GM12878 (cell line): ENCODE data around the gene LRRC59. TPM values are rescaled to one million over a fixed set of nuclear protein-coding genes. Genes with fewer than 3 reads are reported as not detected.

Experiments used
- ATAC-seq: fragments of 200-7000 bp; cut with Tn5 transposase; 3 replicates; pipeline ENCODE4 v1.9.1; 2020; ENCODE audit warnings: mild to moderate bottlenecking, moderate library complexity
- BruUV-seq: library from RNA; stranded (reverse); fragments of 400-500 nt; replicated peaks from 2 replicates; lab custom pipeline; 2021; lab: Mats Ljungman, UMichigan
- CTCF ChIA-PET: fragments of 300-600 bp; sonication (Branson Sonifier 250); formaldehyde crosslinking; extraction: SDS; loops from one replicate; lab custom pipeline; 2021; ENCODE audit warnings: inconsistent platforms; lab: Yijun Ruan, JAX
- POLR2A ChIA-PET: fragments of 350-600 bp; formaldehyde crosslinking; extraction: SDS; loops from one replicate; lab custom pipeline; 2021; ENCODE audit warnings: inconsistent platforms; lab: Charles Lee
- RAD21 ChIA-PET: fragments of 300-600 bp; sonication (Branson Sonifier 250); formaldehyde crosslinking; loops from one replicate; lab custom pipeline; 2023; ENCODE audit warnings: antibody characterized with exemption; ENCODE audit not compliant: unreplicated experiment; lab: Charles Lee
- SMC1A ChIA-PET: fragments of 300-600 bp; sonication (Branson Sonifier 250); formaldehyde crosslinking; loops from one replicate; lab custom pipeline; 2023; ENCODE audit not compliant: unreplicated experiment, uncharacterized antibody; lab: Charles Lee
- DNase-seq: peaks from one replicate; pipeline ENCODE4 v3.0.0-alpha.2; 2011; ENCODE audit warnings: low read depth, low spot score
- FAIRE-seq: peaks from 3 replicates; lab custom pipeline; 2011; peaks lifted over from hg19 to GRCh38; lab: Jason Lieb, UNC
- H2AFZ ChIP-seq: 2 replicates; pipeline ENCODE4 v1.6.0; 2011; ENCODE audit warnings: low read depth, low read length, control low read depth; ENCODE audit not compliant: control insufficient read depth
- H3K27ac ChIP-seq: 2 replicates; pipeline ENCODE4 v1.5.1; 2011; ENCODE audit warnings: control low read depth; ENCODE audit not compliant: control insufficient read depth, insufficient read depth
- H3K27me3 ChIP-seq, 2 experiments: replicated peaks in 1 of 2; 2 replicates each; pipeline versions ENCODE4 v1.6.0 to v1.6.1; 2011; ENCODE audit warnings: low read length in 1 of 2; ENCODE audit not compliant: control insufficient read depth in 2 of 2, insufficient read depth in 2 of 2
- H3K36me3 ChIP-seq, 2 experiments: 2 replicates each; pipeline ENCODE4 v1.5.1; 2011; ENCODE audit warnings: low read length in 1 of 2; ENCODE audit not compliant: control insufficient read depth in 2 of 2, insufficient read depth in 2 of 2
- H3K4me1 ChIP-seq: 2 replicates; pipeline ENCODE4 v1.6.1; 2011; ENCODE audit warnings: mild to moderate bottlenecking, low read length, moderate library complexity, mixed read lengths; ENCODE audit not compliant: control insufficient read depth, insufficient read depth
- H3K4me2 ChIP-seq: 2 replicates; pipeline ENCODE4 v1.6.0; 2011; ENCODE audit warnings: control low read depth; ENCODE audit not compliant: control insufficient read depth, insufficient read depth
- H3K4me3 ChIP-seq: fragments of 200-600 bp; sonication (generic); 2 replicates; pipeline ENCODE4 v1.5.1; 2016
- H3K79me2 ChIP-seq: 2 replicates; pipeline ENCODE4 v1.6.0; 2011; ENCODE audit warnings: low read length; ENCODE audit not compliant: control insufficient read depth, insufficient read depth
- H3K9ac ChIP-seq: 2 replicates; pipeline ENCODE4 v1.8.0; 2011; ENCODE audit warnings: low read length, control low read depth, mixed read lengths; ENCODE audit not compliant: control insufficient read depth, insufficient read depth
- H3K9me3 ChIP-seq: replicated peaks from 3 replicates; pipeline ENCODE4 v1.5.1; 2011; ENCODE audit warnings: mild to moderate bottlenecking, low read length; ENCODE audit not compliant: control insufficient read depth, insufficient read depth
- H4K20me1 ChIP-seq: 2 replicates; pipeline ENCODE4 v1.6.0; 2011; ENCODE audit not compliant: control insufficient read depth, insufficient read depth
- BHLHE40 ChIP-seq, 2 experiments: fragments of 450-650 bp in 1 of 2; IDR thresholded peaks; 2 replicates each; pipeline ENCODE4 v1.6.1; 2011 to 2017; ENCODE audit warnings: low read depth in 2 of 2, borderline replicate concordance in 1 of 2, improper control_type of control experiment in 1 of 2, low read length in 1 of 2, mild to moderate bottlenecking in 1 of 2
- CHD1 ChIP-seq: IDR thresholded peaks from 2 replicates; pipeline ENCODE4 v1.6.1; 2012; ENCODE audit warnings: low read depth, low read length, improper control_type of control experiment
- CTCF ChIP-seq, 3 experiments: IDR thresholded peaks in 2 of 3; conservative IDR thresholded peaks in 1 of 3; 2 replicates each; pipeline ENCODE4 v1.5.1; 2011; ENCODE audit warnings: low read depth in 3 of 3, low read length in 3 of 3, mild to moderate bottlenecking in 3 of 3, control low read depth in 2 of 3, moderate library complexity in 2 of 3, inconsistent platforms in 1 of 3, mixed read lengths in 1 of 3; ENCODE audit not compliant: control insufficient read depth in 2 of 3, insufficient read depth in 1 of 3; ENCODE audit errors: extremely low read depth in 1 of 3
- EED ChIP-seq: sonication (generic); IDR thresholded peaks from 2 replicates; pipeline ENCODE4 v1.6.1; 2016; ENCODE audit warnings: antibody characterized with exemption, low read depth
- GATAD2B ChIP-seq: fragments of 450-650 bp; conservative IDR thresholded peaks from 2 replicates; pipeline ENCODE4 v1.6.1; 2017; ENCODE audit warnings: low read depth, mild to moderate bottlenecking, moderate library complexity
- IKZF1 ChIP-seq: fragments of 450-650 bp; conservative IDR thresholded peaks from 2 replicates; pipeline ENCODE4 v1.6.1; 2017; ENCODE audit warnings: antibody characterized with exemption, mild to moderate bottlenecking
- IKZF2 ChIP-seq, 2 experiments: fragments of 450-650 bp; IDR thresholded peaks; 2 replicates each; pipeline ENCODE4 v1.6.1; 2017; ENCODE audit warnings: mild to moderate bottlenecking in 2 of 2, moderate library complexity in 2 of 2
- MTA2 ChIP-seq: fragments of 450-650 bp; IDR thresholded peaks from 2 replicates; pipeline ENCODE4 v1.6.1; 2016; ENCODE audit warnings: low read depth, mild to moderate bottlenecking, moderate library complexity
- PAX8 ChIP-seq: fragments of 450-650 bp; IDR thresholded peaks from 2 replicates; pipeline ENCODE4 v1.6.1; 2017; ENCODE audit warnings: mild to moderate bottlenecking, moderate library complexity
- SIN3A ChIP-seq: IDR thresholded peaks from 2 replicates; pipeline ENCODE4 v1.6.1; 2012; ENCODE audit warnings: low read depth, low read length, improper control_type of control experiment
- SMARCA5 ChIP-seq: fragments of 450-650 bp; IDR thresholded peaks from 2 replicates; pipeline ENCODE4 v1.6.1; 2017; ENCODE audit warnings: mild to moderate bottlenecking
- SUZ12 ChIP-seq: fragments of 200-600 bp; sonication (generic); IDR thresholded peaks from one replicate; pipeline ENCODE4 v1.6.1; 2018; ENCODE audit warnings: antibody characterized with exemption, mild to moderate bottlenecking; ENCODE audit not compliant: unreplicated experiment
- TAF1 ChIP-seq: IDR thresholded peaks from 2 replicates; pipeline ENCODE4 v1.6.1; 2011; ENCODE audit warnings: mild to moderate bottlenecking, low read depth, low read length, borderline replicate concordance
- ZNF217 ChIP-seq: fragments of 450-650 bp; IDR thresholded peaks from 2 replicates; pipeline ENCODE4 v1.6.1; 2017; ENCODE audit warnings: antibody characterized with exemption, mild to moderate bottlenecking
- ZSCAN29 ChIP-seq: fragments of 450-650 bp; IDR thresholded peaks from 2 replicates; pipeline ENCODE4 v1.6.1; 2017; ENCODE audit warnings: mild to moderate bottlenecking, moderate library complexity
- WGBS: methylation state at CpG from one replicate; pipeline ENCODE4 v1.1.6; 2016; ENCODE audit warnings: low lambda C conversion rate; ENCODE audit not compliant: insufficient replicate concordance, insufficient coverage; ENCODE audit errors: missing lambda C conversion rate; 5-methylcytosine and 5-hydroxymethylcytosine counted together
- in situ Hi-C: fragments of 300-500 bp; cut with MboI; formaldehyde crosslinking; loops from 9 replicates; pipeline ENCODE4 v1.14.3; 2018; ENCODE audit warnings: mixed read lengths
- intact Hi-C: fragments of 100-400 bp; cut with micrococcal nuclease; formaldehyde crosslinking; loops from one replicate; pipeline ENCODE4 v1.14.2; 2022; ENCODE audit not compliant: unreplicated experiment
- polyA plus RNA-seq, 11 experiments: library from polyadenylated mRNA; depleted of rRNA in 4 of 11; unstranded in 6 of 11; stranded (reverse) in 5 of 11; fragments of >200 nt; fragmentation: Nextera tagmentation in 4 of 11; fragmentation: Illumina TruSeq in 1 of 11; extraction: Ambion mirVana in 4 of 11; extraction: Trizol in 1 of 11; gene quantifications; 1 replicate in 1 of 11; 2 replicates in 10 of 11; pipeline versions ENCODE4 v1.2.1 to v1.2.3, GENCODE V29; 2011 to 2016; ENCODE audit warnings: inconsistent platforms in 2 of 11, missing spikeins in 2 of 11, low read depth in 1 of 11
- total RNA-seq, 4 experiments: library from RNA; depleted of rRNA in 3 of 4; stranded (reverse); fragments of >200 nt in 3 of 4; fragmentation: Illumina TruSeq in 1 of 4; extraction: Trizol in 1 of 4; gene quantifications; 2 replicates each; pipeline versions ENCODE4 v1.2.1 to v1.2.3, GENCODE V29; 2013 to 2021
- TF ChIP-seq, protein P1 (sequence below): fragments of 450-650 bp; IDR thresholded peaks from 2 replicates; pipeline ENCODE4 v1.6.1; 2017; ENCODE audit warnings: mild to moderate bottlenecking, low read depth, inconsistent platforms; ENCODE audit not compliant: poor library complexity, severe bottlenecking

The LRRC59 gene
- total and polyA plus RNA-seq, 10 of the 15 experiments (the other 5 are each of a cell fraction or from before 2014, with no cell fraction given) = 8.8 to 82.2 (median 63.0) TPM

- TSS peak; percentile 61 for BruUV-seq
- CTCF ChIA-PET = interaction anchor here (0.7 to 4.5 kb wide), 7 partner anchors 11 to 475 kb away, joined by 3 to 45 read pairs (median 5); partner anchors contain the start of genes LRRC59 and RSAD1
- no peak for TF ChIP-seq SUZ12
- TF ChIP-seq SIN3A = 0 out of 2 replicates have a peak, but pooled peaks have one; percentile 31
- 0 out of 4 replicates have a peak, but pooled peaks have one; percentile 18 to 37 for TF ChIP-seq IKZF2 (IDR thresholded peaks at IDR 0.05)
- TF ChIP-seq GATAD2B = peak; percentile 12; the same call in 1 of the 2 replicates
- peak in 1 of 2 experiments; percentile 11; a peak in 1 of 4 replicates for TF ChIP-seq BHLHE40 (IDR thresholded peaks at IDR 0.05; ENCODE audit: borderline replicate concordance in 1 of 2, low read depth in 2 of 2, low read length in 1 of 2)
- TF ChIP-seq SMARCA5 = peak; percentile 57; the same call in 1 of the 2 replicates
- TF ChIP-seq IKZF1 = peak; percentile 43; the same call in 1 of the 2 replicates
- TF ChIP-seq CHD1 = no peak
- no peak for TF ChIP-seq ZNF217
- TF ChIP-seq TAF1 = 0 out of 2 replicates have a peak, but pooled peaks have one; percentile 11
- TF ChIP-seq ZSCAN29 = no peak
- peak; percentile 45 to 70 (median 64) for TF ChIP-seq CTCF (IDR thresholded peaks at IDR 0.05 in 2 of 3, conservative IDR thresholded peaks at IDR 0.05 in 1 of 3; ENCODE audit: control insufficient read depth in 2 of 3, extremely low read depth in 1 of 3, insufficient read depth in 1 of 3, low read depth in 3 of 3, low read length in 3 of 3)
- no peak for TF ChIP-seq PAX8
- TF ChIP-seq EED = 0 out of 2 replicates have a peak, but pooled peaks have one; percentile 10
- TF ChIP-seq, protein P1, sequence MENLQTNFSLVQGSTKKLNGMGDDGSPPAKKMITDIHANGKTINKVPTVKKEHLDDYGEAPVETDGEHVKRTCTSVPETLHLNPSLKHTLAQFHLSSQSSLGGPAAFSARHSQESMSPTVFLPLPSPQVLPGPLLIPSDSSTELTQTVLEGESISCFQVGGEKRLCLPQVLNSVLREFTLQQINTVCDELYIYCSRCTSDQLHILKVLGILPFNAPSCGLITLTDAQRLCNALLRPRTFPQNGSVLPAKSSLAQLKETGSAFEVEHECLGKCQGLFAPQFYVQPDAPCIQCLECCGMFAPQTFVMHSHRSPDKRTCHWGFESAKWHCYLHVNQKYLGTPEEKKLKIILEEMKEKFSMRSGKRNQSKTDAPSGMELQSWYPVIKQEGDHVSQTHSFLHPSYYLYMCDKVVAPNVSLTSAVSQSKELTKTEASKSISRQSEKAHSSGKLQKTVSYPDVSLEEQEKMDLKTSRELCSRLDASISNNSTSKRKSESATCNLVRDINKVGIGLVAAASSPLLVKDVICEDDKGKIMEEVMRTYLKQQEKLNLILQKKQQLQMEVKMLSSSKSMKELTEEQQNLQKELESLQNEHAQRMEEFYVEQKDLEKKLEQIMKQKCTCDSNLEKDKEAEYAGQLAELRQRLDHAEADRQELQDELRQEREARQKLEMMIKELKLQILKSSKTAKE = peak; percentile 19
- TF ChIP-seq MTA2 = peak; percentile 17; the same call in 1 of the 2 replicates
Observed at GRCh38 chr17:50426814-50427787, 29.8 kb upstream of the LRRC59 start.

More at GRCh38 chr17:50426814-50427787, 29.8 kb upstream of the LRRC59 start:
- Histone ChIP-seq H3K4me2 (peak overlapping the region; percentile 100), H3K27ac (peak overlapping the region; percentile 61), H3K4me3 (peak overlapping the region; percentile 84), H3K9me3 (no peaks in the 10 kb centered on the region), H4K20me1 (no peaks in the 10 kb centered on the region), H3K27me3 (no peaks in the 10 kb centered on the region), H3K79me2 (peaks cover 6% of the 10 kb centered on the region), H3K4me1 (peaks cover 18% of the 10 kb centered on the region), H3K36me3 (no peaks in the 10 kb centered on the region), H2AFZ (peak overlapping the region; percentile 90), H3K9ac (peak overlapping the region; percentile 76)
- WGBS = 3% methylated on average over 4 of the region's 4 CpGs
- FAIRE-seq = no peak
- ChIA-PET SMC1A (interaction anchor here (0.8 to 1.2 kb wide), 5 partner anchors 29 to 36 kb away, joined by 3 to 4 read pairs (median 3); partner anchors contain the start of gene LRRC59), POLR2A (interaction anchor here (1.0 to 3.0 kb wide), 2 partner anchors 30 to 36 kb away, joined by 3 to 17 read pairs; partner anchors contain the start of gene LRRC59), RAD21 (interaction anchor here (1.3 to 3.2 kb wide), 3 partner anchors 29 to 65 kb away, joined by 4 to 20 read pairs (median 4); partner anchors contain the start of genes LRRC59 and RSAD1)
- in situ Hi-C loops (no loop called here), intact Hi-C loops (loop anchor here (2.0 kb wide), 1 partner anchor 30 kb away; the partner anchor contains the start of gene LRRC59)
- peak; percentile 83 for ATAC-seq
- DNase-seq = no peak
